ENCODE results near the gene DST. TPM values are rescaled to one million over a fixed set of nuclear protein-coding genes. Genes with fewer than 3 reads are reported as not detected.

Gene DST
- total RNA-seq, 1 experiment from 2014 or later, result 144 TPM

GRCh38 chr6:56450882-56451739 lies 191.6 kb downstream of the DST start:
- Histone ChIP-seq H3K79me2 (ENCODE audit: insufficient read depth, low read length) (no peaks in the 10 kb centered on the region), H3K4me1 (ENCODE audit: control insufficient read depth in 1 of 2, insufficient read depth in 2 of 2, low read length in 2 of 2) (no peaks in the 10 kb centered on the region), H3K36me3 (ENCODE audit: control insufficient read depth in 1 of 2, insufficient read depth in 2 of 2, low read length in 2 of 2) (peaks cover 0 to 2% of the 10 kb centered on the region in 2 experiments; a peak in 1 of 4 replicates), H3K4me3 (replicated peaks in 1 of 2; ENCODE audit: low read depth in 1 of 2, low read length in 2 of 2) (no peak overlapping the region), H2AFZ (ENCODE audit: low read depth, low read length, poor library complexity, severe bottlenecking) (no peak overlapping the region), H3K9me2 (ENCODE audit: insufficient read depth) (no peaks in the 10 kb centered on the region), H4K20me1 (ENCODE audit: insufficient read depth) (no peaks in the 10 kb centered on the region), H3K27ac (ENCODE audit: low read depth, low read length) (no peak overlapping the region), H3K9ac (ENCODE audit: low read length) (no peak overlapping the region), H3K9me3 (ENCODE audit: control insufficient read depth in 1 of 2, insufficient read depth in 1 of 2, low read depth in 1 of 2, low read length in 2 of 2) (no peaks in the 10 kb centered on the region), H3K27me3 (ENCODE audit: insufficient read depth, low read length) (no peaks in the 10 kb centered on the region), H3K4me2 (ENCODE audit: low read length) (no peak overlapping the region)
- BruUV-seq (replicated peaks), result no TSS peak
- DNase-seq (ENCODE audit: low read depth, low spot score), result no peak
- ChIA-PET CTCF (no interaction called here), POLR2A (no interaction called here), RAD21 (ENCODE audit: low non-redundant PET in 1 of 2, low total read pairs in 2 of 2, uncharacterized antibody in 2 of 2, unreplicated experiment in 2 of 2) (no interaction called here)
- ATAC-seq, result no peak
- no peak for TF ChIP-seq SRF (IDR thresholded peaks at IDR 0.05; ENCODE audit: low read depth)
- TF ChIP-seq YY1 (IDR thresholded peaks at IDR 0.05; ENCODE audit: extremely low read depth, insufficient replicate concordance, low read depth, low read length), result no peak
- no peak for TF ChIP-seq ZNF274 (IDR thresholded peaks at IDR 0.05; ENCODE audit: low read depth, low read length)
- TF ChIP-seq EZH2phosphoT487 (IDR thresholded peaks at IDR 0.05; ENCODE audit: borderline replicate concordance), result no peak
- TF ChIP-seq CTCF (IDR thresholded peaks at IDR 0.05 in 2 of 3, conservative IDR thresholded peaks at IDR 0.05 in 1 of 3; ENCODE audit: borderline replicate concordance in 1 of 3, insufficient read depth in 1 of 3, low read depth in 2 of 3, low read length in 2 of 3), result no peak
- TF ChIP-seq ZFX (IDR thresholded peaks at IDR 0.05), result no peak
- intact Hi-C loops (cut with micrococcal nuclease), result no loop called here

- Histone ChIP-seq H3K4me2 (ENCODE audit: low read length) (no peak overlapping the region), H2AFZ (ENCODE audit: low read depth, low read length, poor library complexity, severe bottlenecking) (no peak overlapping the region), H3K9me3 (ENCODE audit: control insufficient read depth in 1 of 2, insufficient read depth in 1 of 2, low read depth in 1 of 2, low read length in 2 of 2) (no peaks in the 10 kb centered on the region), H3K4me3 (replicated peaks in 1 of 2; ENCODE audit: low read depth in 1 of 2, low read length in 2 of 2) (no peak overlapping the region), H3K36me3 (ENCODE audit: control insufficient read depth in 1 of 2, insufficient read depth in 2 of 2, low read length in 2 of 2) (peaks cover 0 to 2% of the 10 kb centered on the region in 2 experiments; a peak in 1 of 4 replicates), H3K27ac (ENCODE audit: low read depth, low read length) (no peak overlapping the region), H3K4me1 (ENCODE audit: control insufficient read depth in 1 of 2, insufficient read depth in 2 of 2, low read length in 2 of 2) (no peaks in the 10 kb centered on the region), H3K9ac (ENCODE audit: low read length) (no peak overlapping the region), H4K20me1 (ENCODE audit: insufficient read depth) (no peaks in the 10 kb centered on the region), H3K27me3 (ENCODE audit: insufficient read depth, low read length) (no peaks in the 10 kb centered on the region), H3K79me2 (ENCODE audit: insufficient read depth, low read length) (no peaks in the 10 kb centered on the region), H3K9me2 (ENCODE audit: insufficient read depth) (no peaks in the 10 kb centered on the region)
- intact Hi-C loops (cut with micrococcal nuclease), result no loop called here
- CTCF ChIA-PET, result no interaction called here
- DNase-seq (ENCODE audit: low read depth, low spot score) (no peak), ATAC-seq (no peak)
- RAD21 ChIA-PET (ENCODE audit: low non-redundant PET in 1 of 2, low total read pairs in 2 of 2, uncharacterized antibody in 2 of 2, unreplicated experiment in 2 of 2), result no interaction called here
- POLR2A ChIA-PET, result no interaction called here
- BruUV-seq (replicated peaks), result no TSS peak
- no peak for TF ChIP-seq EGR1 (IDR thresholded peaks at IDR 0.05; ENCODE audit: low read depth)
- no peak for TF ChIP-seq EZH2 (IDR thresholded peaks at IDR 0.05)
- TF ChIP-seq JUND (IDR thresholded peaks at IDR 0.05), result no peak
- no peak for TF ChIP-seq ZNF274 (IDR thresholded peaks at IDR 0.05; ENCODE audit: low read depth, low read length)
- no peak for TF ChIP-seq FOSL1 (IDR thresholded peaks at IDR 0.05; ENCODE audit: low read depth)
- no peak for TF ChIP-seq CBX3 (IDR thresholded peaks at IDR 0.05; ENCODE audit: low read depth)
- TF ChIP-seq POLR2A (IDR thresholded peaks at IDR 0.05; ENCODE audit: borderline replicate concordance, extremely low read depth, insufficient read depth, insufficient read length), result no peak
- no peak for TF ChIP-seq TCF7L2 (IDR thresholded peaks at IDR 0.05; ENCODE audit: borderline replicate concordance, extremely low read depth, insufficient read depth, insufficient read length)
- no peak for TF ChIP-seq ELF1 (IDR thresholded peaks at IDR 0.05; ENCODE audit: borderline replicate concordance, low read depth)
- TF ChIP-seq MAX (IDR thresholded peaks at IDR 0.05), result no peak
- no peak for TF ChIP-seq CTCF (IDR thresholded peaks at IDR 0.05 in 2 of 3, conservative IDR thresholded peaks at IDR 0.05 in 1 of 3; ENCODE audit: borderline replicate concordance in 1 of 3, insufficient read depth in 1 of 3, low read depth in 2 of 3, low read length in 2 of 3)
Observed at GRCh38 chr6:56450376-56450775, 192.3 kb downstream of the DST start.
